ENCODE results near the gene CWC15. TPM values are rescaled to one million over a fixed set of nuclear protein-coding genes. Genes with fewer than 3 reads are reported as not detected.

The CWC15 gene
- 10 to 100 TPM; 47.1 to 58.7 (median 53.4) TPM for total RNA-seq

DNA sequence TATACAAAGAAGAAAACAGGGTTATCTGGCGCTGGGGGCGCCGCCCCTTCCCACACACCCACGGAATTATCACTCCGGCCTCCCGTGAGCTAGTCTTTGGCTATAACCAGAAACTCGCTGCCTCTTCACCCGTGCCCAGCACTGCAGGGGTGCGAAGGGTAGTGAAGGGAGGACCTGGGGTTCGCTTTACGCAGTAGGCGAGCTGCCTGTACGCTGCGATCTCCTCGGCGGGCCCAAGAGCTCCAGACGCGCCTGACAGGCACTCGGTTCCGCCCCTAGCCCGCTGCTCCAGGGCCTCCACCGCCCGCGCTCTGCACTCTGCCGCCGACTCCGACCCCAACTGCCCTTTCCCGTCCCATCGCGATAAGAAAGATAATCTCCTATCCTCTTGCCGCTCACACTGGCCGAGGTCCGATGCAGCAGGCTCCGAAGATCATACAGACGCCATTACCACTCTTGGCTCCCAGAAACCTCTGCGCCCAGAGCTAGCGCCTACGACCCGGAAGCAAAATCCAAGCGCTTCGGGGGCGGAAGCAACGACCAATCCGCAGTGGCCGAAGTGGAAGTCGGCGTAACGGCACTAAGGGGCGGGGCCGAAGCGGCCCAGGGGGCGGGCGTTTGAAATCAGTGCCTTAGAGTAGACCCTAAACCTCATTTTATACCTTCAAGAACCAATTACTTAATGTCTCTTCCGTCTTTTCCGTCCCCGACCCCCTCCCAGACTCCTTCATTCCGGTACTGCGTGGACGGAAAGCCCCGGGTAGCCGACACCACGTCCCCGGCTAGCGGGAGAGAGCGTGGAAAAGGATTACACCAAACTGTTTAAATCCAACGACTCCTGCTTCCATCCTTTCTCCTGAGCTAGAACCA is at the start of gene CWC15, which contains the start of gene KDM4D:
Gene CWC15, minus strand, starts transcription at position 458 of the 870 bp plus-strand sequence. CDS start 1,371 bp downstream, outside the sequence.
Gene KDM4D, plus strand, starts transcription at position 611 of the 870 bp plus-strand sequence. CDS start 23,664 bp downstream, outside the sequence.
- TF ChIP-seq, protein P1, sequence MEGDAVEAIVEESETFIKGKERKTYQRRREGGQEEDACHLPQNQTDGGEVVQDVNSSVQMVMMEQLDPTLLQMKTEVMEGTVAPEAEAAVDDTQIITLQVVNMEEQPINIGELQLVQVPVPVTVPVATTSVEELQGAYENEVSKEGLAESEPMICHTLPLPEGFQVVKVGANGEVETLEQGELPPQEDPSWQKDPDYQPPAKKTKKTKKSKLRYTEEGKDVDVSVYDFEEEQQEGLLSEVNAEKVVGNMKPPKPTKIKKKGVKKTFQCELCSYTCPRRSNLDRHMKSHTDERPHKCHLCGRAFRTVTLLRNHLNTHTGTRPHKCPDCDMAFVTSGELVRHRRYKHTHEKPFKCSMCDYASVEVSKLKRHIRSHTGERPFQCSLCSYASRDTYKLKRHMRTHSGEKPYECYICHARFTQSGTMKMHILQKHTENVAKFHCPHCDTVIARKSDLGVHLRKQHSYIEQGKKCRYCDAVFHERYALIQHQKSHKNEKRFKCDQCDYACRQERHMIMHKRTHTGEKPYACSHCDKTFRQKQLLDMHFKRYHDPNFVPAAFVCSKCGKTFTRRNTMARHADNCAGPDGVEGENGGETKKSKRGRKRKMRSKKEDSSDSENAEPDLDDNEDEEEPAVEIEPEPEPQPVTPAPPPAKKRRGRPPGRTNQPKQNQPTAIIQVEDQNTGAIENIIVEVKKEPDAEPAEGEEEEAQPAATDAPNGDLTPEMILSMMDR (IDR thresholded peaks at IDR 0.05; ENCODE audit: low read depth) = no peak

DNA sequence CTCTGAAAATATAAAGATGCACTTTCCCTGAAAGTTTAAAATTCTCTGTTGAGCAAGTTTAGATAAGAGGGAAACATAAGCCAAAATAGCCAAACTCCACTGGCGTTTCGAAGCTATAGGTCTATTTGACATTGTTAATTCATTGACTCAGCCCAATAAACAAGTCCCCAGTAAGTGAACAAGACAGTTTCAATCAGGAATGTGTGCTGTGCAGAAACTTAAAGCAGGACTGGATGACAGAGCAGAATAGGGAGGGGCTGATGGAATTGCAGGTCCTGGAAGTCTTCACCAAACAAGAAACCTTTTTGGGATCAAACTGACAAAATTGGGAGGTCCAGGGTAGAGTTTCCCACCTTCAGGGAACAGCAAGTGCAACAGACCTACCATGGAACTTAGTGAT is 42.8 kb upstream of the CWC15 start:
- TF ChIP-seq, protein P1 (IDR thresholded peaks at IDR 0.05; ENCODE audit: low read depth) = no peak

DNA sequence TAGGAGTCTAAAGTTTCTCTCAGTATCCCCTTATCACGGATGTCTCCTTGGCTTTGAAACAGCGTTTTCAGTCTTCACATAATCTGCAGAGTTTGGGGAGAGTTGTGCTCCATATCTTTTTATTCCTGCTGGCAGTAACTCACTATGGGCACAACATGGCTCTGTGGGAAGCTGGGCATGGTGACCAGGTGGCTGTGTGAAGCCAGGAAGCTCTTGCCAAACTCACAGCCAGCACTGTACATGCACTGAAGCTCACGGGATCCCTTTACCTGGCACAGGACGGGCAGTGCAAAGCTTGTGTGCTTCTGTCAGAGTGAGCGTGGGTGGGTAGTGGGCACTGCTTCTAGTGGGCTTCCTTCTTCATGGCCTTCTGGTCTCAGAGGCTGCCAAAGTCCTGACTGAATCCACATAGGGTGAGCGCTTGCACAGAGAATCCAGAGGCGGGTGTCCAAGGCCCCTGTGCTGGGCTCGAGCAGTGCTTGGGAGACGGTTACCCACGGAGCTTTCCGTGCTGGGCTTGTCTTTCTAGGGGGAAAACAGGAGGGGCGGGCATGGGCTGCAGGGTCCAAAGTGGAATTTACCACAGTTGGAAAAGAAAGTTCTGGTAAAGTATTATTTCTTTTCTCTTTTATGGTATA is 40.9 kb upstream of the CWC15 start:
- TF ChIP-seq, protein P1 (IDR thresholded peaks at IDR 0.05; ENCODE audit: low read depth) = no peak

DNA sequence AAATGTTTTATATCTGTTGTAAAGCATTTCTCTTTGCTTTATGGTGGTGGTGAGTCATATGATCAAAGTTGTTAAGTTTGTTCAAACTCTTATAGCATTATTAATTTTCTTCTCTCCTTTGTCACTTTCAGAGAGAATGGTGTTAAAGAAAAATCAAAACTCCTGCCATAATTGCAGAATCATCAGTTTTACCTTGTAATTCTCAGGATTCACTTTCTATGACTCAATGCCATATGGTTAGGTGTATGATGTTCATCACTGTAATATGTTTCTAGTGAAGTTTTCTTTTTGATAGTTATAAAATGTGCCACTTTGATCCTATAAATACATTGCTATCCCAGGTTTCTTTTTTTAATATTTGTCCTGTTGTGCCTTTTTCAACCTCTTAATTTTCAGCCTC is 38.0 kb upstream of the CWC15 start:
- TF ChIP-seq, protein P1 (IDR thresholded peaks at IDR 0.05; ENCODE audit: low read depth) = no peak

DNA sequence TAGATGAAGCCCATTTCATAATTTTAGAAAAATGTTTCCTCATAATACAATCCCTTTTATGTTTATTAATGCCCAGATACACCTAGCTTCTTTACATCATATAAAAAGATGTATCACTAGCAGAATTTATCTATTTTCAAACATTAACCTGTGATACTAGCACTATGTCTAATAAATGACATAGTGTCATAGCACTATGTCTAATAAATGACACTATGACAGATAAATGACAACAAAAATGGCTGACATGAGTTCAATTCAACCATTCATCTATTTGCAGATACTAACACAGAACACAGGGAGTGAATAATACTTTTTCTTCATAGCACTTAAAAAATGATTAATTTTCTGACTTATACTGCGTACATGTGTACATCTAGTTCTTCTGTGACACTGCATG is 32.3 kb upstream of the CWC15 start:
- TF ChIP-seq, protein P1 (IDR thresholded peaks at IDR 0.05; ENCODE audit: low read depth) = no peak

DNA sequence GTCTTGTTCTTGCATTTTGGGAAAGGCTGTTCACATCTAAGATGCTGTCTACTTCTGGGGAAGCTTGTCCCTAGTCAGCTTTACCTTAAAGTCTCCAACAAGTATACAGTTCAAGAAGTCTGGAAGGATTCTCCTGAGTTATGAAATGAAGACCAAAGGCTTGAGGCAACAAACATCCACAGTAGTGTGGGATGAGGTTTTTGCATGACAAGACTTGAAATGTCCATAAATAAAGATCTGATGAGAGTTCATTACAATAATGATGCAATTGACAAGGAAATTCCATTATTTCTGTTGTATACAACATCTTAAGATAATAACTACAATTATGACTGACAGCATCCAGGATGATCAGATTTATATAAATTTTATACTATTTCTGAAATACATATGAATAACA is 30.4 kb upstream of the CWC15 start:
- TF ChIP-seq, protein P1 (IDR thresholded peaks at IDR 0.05; ENCODE audit: low read depth) = no peak

DNA sequence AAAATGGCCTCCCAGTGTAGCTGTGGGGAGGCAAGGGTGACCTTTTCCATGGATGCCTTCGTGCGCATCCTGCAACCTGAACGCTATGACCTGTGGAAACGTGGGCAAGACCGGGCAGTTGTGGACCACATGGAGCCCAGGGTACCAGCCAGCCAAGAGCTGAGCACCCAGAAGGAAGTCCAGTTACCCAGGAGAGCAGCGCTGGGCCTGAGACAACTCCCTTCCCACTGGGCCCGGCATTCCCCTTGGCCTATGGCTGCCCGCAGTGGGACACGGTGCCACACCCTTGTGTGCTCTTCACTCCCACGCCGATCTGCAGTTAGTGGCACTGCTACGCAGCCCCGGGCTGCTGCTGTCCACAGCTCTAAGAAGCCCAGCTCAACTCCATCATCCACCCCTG is 24.9 kb upstream of the CWC15 start:
- TF ChIP-seq, protein P1 (IDR thresholded peaks at IDR 0.05; ENCODE audit: low read depth) = no peak
